ENCODE results near the gene SLC38A7.

SLC38A7 gene

GRCh38 chr16:58658796-58659211 lies 25.8 kb downstream of the SLC38A7 start:
- Histone ChIP-seq H3K4me1 (ENCODE audit: control insufficient read depth, insufficient read depth, low read depth, low read length) (no peaks in the 10 kb centered on the region), H2BK15ac (ENCODE audit: low read depth, poor library complexity, severe bottlenecking) (no peak overlapping the region)

GRCh38 chr16:58656899-58657298 lies 27.7 kb downstream of the SLC38A7 start:
- H4K91ac ChIP-seq (ENCODE audit: low read length): no peak overlapping the region
- WGBS: 82% methylated on average over 3 of the region's 4 CpGs
- no peak overlapping the region for H3K18ac ChIP-seq (ENCODE audit: low read depth in 1 of 2, low read length in 2 of 2)
- H3K4ac ChIP-seq (ENCODE audit: low read depth in 1 of 2, low read length in 2 of 2): no peak overlapping the region
- H2AFZ ChIP-seq (ENCODE audit: low read depth, low read length): no peak overlapping the region
- H3K27me3 ChIP-seq (ENCODE audit: control insufficient read depth in 1 of 2, insufficient read depth in 1 of 2, low read length in 2 of 2): peaks cover 0 to 12% of the 10 kb centered on the region in 2 experiments
- no peak for DNase-seq
- H2BK120ac ChIP-seq (ENCODE audit: low read depth, low read length): no peak overlapping the region
- H2BK12ac ChIP-seq (ENCODE audit: low read length in 2 of 2): no peak overlapping the region
- no peaks in the 10 kb centered on the region for H3K79me1 ChIP-seq (replicated peaks; ENCODE audit: low read length, poor library complexity, severe bottlenecking)
- no peak overlapping the region for H2AK5ac ChIP-seq (ENCODE audit: low read length, severe bottlenecking)
- no peak overlapping the region for H3K4me2 ChIP-seq (ENCODE audit: low read length, poor library complexity, severe bottlenecking)
- H4K8ac ChIP-seq (ENCODE audit: low read length): no peak overlapping the region
- H3K4me3 ChIP-seq (ENCODE audit: insufficient read depth in 1 of 2, low read depth in 1 of 2, low read length in 2 of 2): no peak overlapping the region
- H3K14ac ChIP-seq (ENCODE audit: low read length in 2 of 2): no peak overlapping the region
- no peaks in the 10 kb centered on the region for H3K9me3 ChIP-seq (ENCODE audit: control insufficient read depth, low read length)
- H3K27ac ChIP-seq (ENCODE audit: low read length, poor library complexity, severe bottlenecking): no peak overlapping the region
- H2BK15ac ChIP-seq (ENCODE audit: low read depth, poor library complexity, severe bottlenecking): no peak overlapping the region
- H3K23ac ChIP-seq (ENCODE audit: low read length in 2 of 2): no peak overlapping the region
- H2BK5ac ChIP-seq (ENCODE audit: low read depth, low read length, poor library complexity, severe bottlenecking): no peak overlapping the region
- H3K9ac ChIP-seq (ENCODE audit: low read length): no peak overlapping the region
- H3K4me1 ChIP-seq (ENCODE audit: control insufficient read depth, insufficient read depth, low read depth, low read length): no peaks in the 10 kb centered on the region
- H3K36me3 ChIP-seq (ENCODE audit: control insufficient read depth in 1 of 2, insufficient read depth in 2 of 2, low read depth in 1 of 2, low read length in 2 of 2): no peaks in the 10 kb centered on the region

More at GRCh38 chr16:58658796-58659211, 25.8 kb downstream of the SLC38A7 start:
- no peak overlapping the region for H2AK5ac ChIP-seq (ENCODE audit: low read length, severe bottlenecking)
- no peak overlapping the region for H3K27ac ChIP-seq (ENCODE audit: low read length, poor library complexity, severe bottlenecking)
- no peak overlapping the region for H3K14ac ChIP-seq (ENCODE audit: low read length in 2 of 2)
- H2BK120ac ChIP-seq (ENCODE audit: low read depth, low read length): no peak overlapping the region
- no peaks in the 10 kb centered on the region for H3K36me3 ChIP-seq (ENCODE audit: control insufficient read depth in 1 of 2, insufficient read depth in 2 of 2, low read depth in 1 of 2, low read length in 2 of 2)
- H3K27me3 ChIP-seq (ENCODE audit: control insufficient read depth in 1 of 2, insufficient read depth in 1 of 2, low read length in 2 of 2): peaks cover 0 to 5% of the 10 kb centered on the region in 2 experiments
- no peaks in the 10 kb centered on the region for H3K79me1 ChIP-seq (replicated peaks; ENCODE audit: low read length, poor library complexity, severe bottlenecking)
- H3K4me2 ChIP-seq (ENCODE audit: low read length, poor library complexity, severe bottlenecking): no peak overlapping the region
- no peak overlapping the region for H4K91ac ChIP-seq (ENCODE audit: low read length)
- no peak for DNase-seq
- no peak overlapping the region for H3K4me3 ChIP-seq (ENCODE audit: insufficient read depth in 1 of 2, low read depth in 1 of 2, low read length in 2 of 2)
- no peak overlapping the region for H3K9ac ChIP-seq (ENCODE audit: low read length)
- no peak overlapping the region for H4K8ac ChIP-seq (ENCODE audit: low read length)
- H2BK5ac ChIP-seq (ENCODE audit: low read depth, low read length, poor library complexity, severe bottlenecking): no peak overlapping the region
- peak overlapping the region in 1 of 2 experiments; percentile 5 for H3K18ac ChIP-seq (ENCODE audit: low read depth in 1 of 2, low read length in 2 of 2)
- no peaks in the 10 kb centered on the region for H3K9me3 ChIP-seq (ENCODE audit: control insufficient read depth, low read length)
- H3K23ac ChIP-seq (ENCODE audit: low read length in 2 of 2): no peak overlapping the region
- no peak overlapping the region for H2BK12ac ChIP-seq (ENCODE audit: low read length in 2 of 2)
- WGBS: 85% methylated on average over 3 of the region's 3 CpGs
- no peak overlapping the region for H2AFZ ChIP-seq (ENCODE audit: low read depth, low read length)
- H3K4ac ChIP-seq (ENCODE audit: low read depth in 1 of 2, low read length in 2 of 2): no peak overlapping the region

GRCh38 chr16:58655215-58655596 lies 29.4 kb downstream of the SLC38A7 start:
- Histone ChIP-seq H4K91ac (ENCODE audit: low read length) (no peak overlapping the region), H3K27ac (ENCODE audit: low read length, poor library complexity, severe bottlenecking) (no peak overlapping the region), H3K79me1 (replicated peaks; ENCODE audit: low read length, poor library complexity, severe bottlenecking) (no peaks in the 10 kb centered on the region), H2AK5ac (ENCODE audit: low read length, severe bottlenecking) (no peak overlapping the region), H2BK5ac (ENCODE audit: low read depth, low read length, poor library complexity, severe bottlenecking) (no peak overlapping the region), H3K36me3 (ENCODE audit: control insufficient read depth in 1 of 2, insufficient read depth in 2 of 2, low read depth in 1 of 2, low read length in 2 of 2) (no peaks in the 10 kb centered on the region), H4K8ac (ENCODE audit: low read length) (no peak overlapping the region), H3K4me1 (ENCODE audit: control insufficient read depth, insufficient read depth, low read depth, low read length) (no peaks in the 10 kb centered on the region), H3K14ac (ENCODE audit: low read length in 2 of 2) (no peak overlapping the region), H2BK120ac (ENCODE audit: low read depth, low read length) (no peak overlapping the region), H2AFZ (ENCODE audit: low read depth, low read length) (no peak overlapping the region), H3K4me3 (ENCODE audit: insufficient read depth in 1 of 2, low read depth in 1 of 2, low read length in 2 of 2) (no peak overlapping the region), H3K9ac (ENCODE audit: low read length) (no peak overlapping the region), H3K18ac (ENCODE audit: low read depth in 1 of 2, low read length in 2 of 2) (no peak overlapping the region), H3K27me3 (ENCODE audit: control insufficient read depth in 1 of 2, insufficient read depth in 1 of 2, low read length in 2 of 2) (peaks cover 0 to 13% of the 10 kb centered on the region in 2 experiments), H2BK15ac (ENCODE audit: low read depth, poor library complexity, severe bottlenecking) (no peak overlapping the region), H3K4me2 (ENCODE audit: low read length, poor library complexity, severe bottlenecking) (no peak overlapping the region), H3K4ac (ENCODE audit: low read depth in 1 of 2, low read length in 2 of 2) (no peak overlapping the region), H2BK12ac (ENCODE audit: low read length in 2 of 2) (no peak overlapping the region), H3K9me3 (ENCODE audit: control insufficient read depth, low read length) (no peaks in the 10 kb centered on the region), H3K23ac (ENCODE audit: low read length in 2 of 2) (no peak overlapping the region)
- WGBS: 97% methylated on average over 6 of the region's 8 CpGs
- DNase-seq: no peak

GRCh38 chr16:58654560-58655214 lies 29.9 kb downstream of the SLC38A7 start:
- no peak overlapping the region for H2BK120ac ChIP-seq (ENCODE audit: low read depth, low read length)
- H4K91ac ChIP-seq (ENCODE audit: low read length): no peak overlapping the region
- H3K14ac ChIP-seq (ENCODE audit: low read length in 2 of 2): no peak overlapping the region
- no peak overlapping the region for H3K23ac ChIP-seq (ENCODE audit: low read length in 2 of 2)
- H3K18ac ChIP-seq (ENCODE audit: low read depth in 1 of 2, low read length in 2 of 2): no peak overlapping the region
- no peak overlapping the region for H3K4ac ChIP-seq (ENCODE audit: low read depth in 1 of 2, low read length in 2 of 2)
- peaks cover 0 to 13% of the 10 kb centered on the region in 2 experiments for H3K27me3 ChIP-seq (ENCODE audit: control insufficient read depth in 1 of 2, insufficient read depth in 1 of 2, low read length in 2 of 2)
- DNase-seq: no peak
- no peak overlapping the region for H2BK12ac ChIP-seq (ENCODE audit: low read length in 2 of 2)
- H3K9me3 ChIP-seq (ENCODE audit: control insufficient read depth, low read length): no peaks in the 10 kb centered on the region
- H2AK5ac ChIP-seq (ENCODE audit: low read length, severe bottlenecking): no peak overlapping the region
- H3K79me1 ChIP-seq (replicated peaks; ENCODE audit: low read length, poor library complexity, severe bottlenecking): no peaks in the 10 kb centered on the region
- H3K27ac ChIP-seq (ENCODE audit: low read length, poor library complexity, severe bottlenecking): no peak overlapping the region
- H2BK15ac ChIP-seq (ENCODE audit: low read depth, poor library complexity, severe bottlenecking): no peak overlapping the region
- H3K9ac ChIP-seq (ENCODE audit: low read length): no peak overlapping the region
- H2BK5ac ChIP-seq (ENCODE audit: low read depth, low read length, poor library complexity, severe bottlenecking): no peak overlapping the region
- H3K4me2 ChIP-seq (ENCODE audit: low read length, poor library complexity, severe bottlenecking): no peak overlapping the region
- H3K4me1 ChIP-seq (ENCODE audit: control insufficient read depth, insufficient read depth, low read depth, low read length): no peaks in the 10 kb centered on the region
- H2AFZ ChIP-seq (ENCODE audit: low read depth, low read length): no peak overlapping the region
- 86% methylated on average over 7 of the region's 7 CpGs for WGBS
- H3K4me3 ChIP-seq (ENCODE audit: insufficient read depth in 1 of 2, low read depth in 1 of 2, low read length in 2 of 2): no peak overlapping the region
- no peaks in the 10 kb centered on the region for H3K36me3 ChIP-seq (ENCODE audit: control insufficient read depth in 1 of 2, insufficient read depth in 2 of 2, low read depth in 1 of 2, low read length in 2 of 2)
- H4K8ac ChIP-seq (ENCODE audit: low read length): no peak overlapping the region
